Tracheal epithelial cell (primary cell): Measurements from ENCODE around the gene NSMCE4A. TPM values are rescaled to one million over a fixed set of nuclear protein-coding genes. Genes with fewer than 3 reads are reported as not detected.

Experiments used
- total RNA-seq: library from RNA; depleted of rRNA; stranded (reverse); fragments of >200 nt; gene quantifications from 2 replicates; pipeline ENCODE4 v1.2.1, GENCODE V29; 2014

NSMCE4A gene, protein sequence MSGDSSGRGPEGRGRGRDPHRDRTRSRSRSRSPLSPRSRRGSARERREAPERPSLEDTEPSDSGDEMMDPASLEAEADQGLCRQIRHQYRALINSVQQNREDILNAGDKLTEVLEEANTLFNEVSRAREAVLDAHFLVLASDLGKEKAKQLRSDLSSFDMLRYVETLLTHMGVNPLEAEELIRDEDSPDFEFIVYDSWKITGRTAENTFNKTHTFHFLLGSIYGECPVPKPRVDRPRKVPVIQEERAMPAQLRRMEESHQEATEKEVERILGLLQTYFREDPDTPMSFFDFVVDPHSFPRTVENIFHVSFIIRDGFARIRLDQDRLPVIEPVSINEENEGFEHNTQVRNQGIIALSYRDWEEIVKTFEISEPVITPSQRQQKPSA
- total RNA-seq: 29.0 and 30.6 TPM in 2 replicates

DNA sequence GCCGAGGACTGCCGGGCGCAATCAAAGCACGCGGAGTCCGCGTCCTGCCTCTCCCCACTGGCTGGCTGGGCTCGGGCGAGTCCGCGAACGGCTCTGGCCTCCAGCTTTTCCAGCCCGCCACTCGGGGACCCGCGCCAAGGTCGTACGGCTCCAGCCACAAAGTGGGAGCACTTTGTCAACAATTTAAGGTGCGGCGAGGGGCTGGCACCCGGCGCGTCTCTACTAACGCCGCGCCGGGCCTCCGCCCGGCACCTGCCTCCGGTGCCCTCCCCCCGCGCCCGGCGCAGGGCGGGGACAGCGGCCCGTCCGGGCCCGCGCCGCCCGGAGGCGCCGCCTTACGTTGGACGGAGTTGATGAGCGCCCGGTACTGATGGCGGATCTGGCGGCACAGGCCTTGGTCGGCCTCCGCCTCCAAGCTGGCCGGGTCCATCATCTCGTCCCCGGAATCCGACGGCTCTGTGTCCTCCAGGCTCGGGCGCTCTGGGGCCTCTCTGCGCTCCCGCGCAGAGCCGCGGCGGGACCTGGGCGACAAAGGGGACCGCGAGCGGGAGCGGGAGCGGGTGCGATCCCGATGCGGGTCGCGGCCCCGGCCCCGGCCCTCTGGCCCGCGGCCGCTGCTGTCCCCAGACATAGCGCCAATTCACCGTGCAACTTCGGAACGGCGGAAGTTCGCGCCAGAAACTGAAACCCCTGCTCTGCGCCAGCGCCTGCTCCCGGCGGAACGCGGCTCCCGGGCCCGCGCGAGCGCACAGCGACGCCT, at the start of gene NSMCE4A:
Gene NSMCE4A, minus strand, starts transcription at position 683 of the 760 bp plus-strand sequence. Its CDS starts 52 bp downstream, at position 631.

GRCh38 chr10:121988361-121989324, 13.6 kb upstream of the NSMCE4A start, which contains the start of gene TACC2:
Gene TACC2 (plus strand): TSS chr10:121989163. CDS start chr10:122021982, 32,819 bp downstream.

DNA sequence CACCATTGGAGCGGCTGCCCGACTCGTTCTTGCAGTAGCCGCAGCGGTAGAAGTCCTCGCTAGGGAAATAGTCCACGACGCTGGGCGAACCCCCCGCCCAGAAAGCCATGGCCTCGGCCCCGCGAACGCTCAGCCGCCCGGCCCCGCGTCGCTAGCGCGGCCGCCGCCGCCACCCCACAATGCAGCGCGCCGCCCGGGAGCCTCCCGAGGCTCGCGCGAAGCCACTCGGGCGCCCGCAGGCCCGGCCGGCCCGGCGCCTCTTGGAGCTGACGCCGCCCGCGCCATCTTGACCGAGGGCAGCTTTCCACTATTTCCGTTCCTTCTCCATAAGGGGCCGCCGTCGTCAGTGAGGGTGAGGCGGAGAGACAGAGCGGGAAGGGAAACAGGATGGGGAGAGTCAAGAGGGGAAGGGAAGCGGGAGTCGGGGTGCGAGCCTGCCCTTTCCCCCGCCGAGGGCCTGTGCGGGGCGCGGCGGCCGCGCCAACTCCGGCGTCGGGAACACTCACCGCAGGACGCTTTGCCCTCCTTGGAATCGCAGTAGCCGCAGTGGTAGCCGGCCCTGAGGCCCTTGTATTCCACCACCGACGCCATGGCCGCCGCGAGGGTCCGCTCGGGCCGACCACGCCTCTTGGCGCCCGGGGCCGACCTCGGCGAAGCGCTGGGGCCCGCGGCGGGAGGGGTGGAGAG, 47.0 kb downstream of the NSMCE4A start, which contains the start of gene ATE1:
Gene ATE1, minus strand, starts transcription at position 191 of the 687 bp plus-strand sequence. Its CDS starts 82 bp downstream, at position 109.

Other genes with a start within 250 kb of the NSMCE4A start
- 21.7 and 31.3 TPM in 2 replicates for gene ATE1, start 47.2 kb downstream of the NSMCE4A start, total RNA-seq
- 7.0 and 14.7 TPM in 2 replicates for gene TACC2, start 13.9 kb upstream of the NSMCE4A start, total RNA-seq